GM21390 (cell line): ENCODE measurements around the gene OR2A42.
"Not testable (repeated sequence)": the region's sequence is repeated elsewhere in the genome, so short reads cannot be mapped to it uniquely, and the experiment has no call there.

Experiments
- ATAC-seq: cut with Tn5 transposase; IDR thresholded peaks from one replicate; pipeline ENCODE4 v1.9.1; 2021; ENCODE audit not compliant: unreplicated experiment

Gene OR2A42

GRCh38 chr7:144239365-144239764, at the start of gene OR2A42:
Gene OR2A42, minus strand, starts transcription at chr7:144239605. Its CDS starts 6,762 bp downstream, at chr7:144232843.
- not testable (repeated sequence) for ATAC-seq

GRCh38 chr7:144287171-144287784, 47.9 kb upstream of the OR2A42 start:
- not testable (repeated sequence) for ATAC-seq

- not testable (repeated sequence) for ATAC-seq
These were observed 44.3 kb upstream of the OR2A42 start for GRCh38 chr7:144283716-144284115.

GRCh38 chr7:144282490-144282889, 43.1 kb upstream of the OR2A42 start:
- not testable (repeated sequence) for ATAC-seq

- ATAC-seq, result not testable (repeated sequence)
These were observed 42.6 kb upstream of the OR2A42 start for GRCh38 chr7:144281981-144282380.

GRCh38 chr7:144280010-144280409, 40.6 kb upstream of the OR2A42 start:
- not testable (repeated sequence) for ATAC-seq

GRCh38 chr7:144275281-144275680, 35.9 kb upstream of the OR2A42 start:
- not testable (repeated sequence) for ATAC-seq

GRCh38 chr7:144269188-144269587, 29.8 kb upstream of the OR2A42 start, which contains the start of gene CTAGE8:
Gene CTAGE8, minus strand, starts transcription at chr7:144269288. Its CDS starts 38 bp downstream, at chr7:144269250.
- not testable (repeated sequence) for ATAC-seq

- ATAC-seq, result not testable (repeated sequence)
These were observed 25.3 kb upstream of the OR2A42 start, which contains the start of gene OR2A7 for GRCh38 chr7:144264692-144265091. Gene OR2A7, minus strand, starts transcription at chr7:144264792. Its CDS starts 5,164 bp downstream, at chr7:144259628.

- not testable (repeated sequence) for ATAC-seq
These were observed 22.7 kb upstream of the OR2A42 start for GRCh38 chr7:144262128-144262527.

- not testable (repeated sequence) for ATAC-seq
These were observed 19.7 kb upstream of the OR2A42 start for GRCh38 chr7:144259067-144259466.

GRCh38 chr7:144256112-144256511, 16.7 kb upstream of the OR2A42 start:
- ATAC-seq, result no peak

GRCh38 chr7:144255471-144255897, 16.1 kb upstream of the OR2A42 start:
- no peak for ATAC-seq

- ATAC-seq, result not testable (repeated sequence)
These were observed 12.9 kb upstream of the OR2A42 start for GRCh38 chr7:144252307-144252706.

- not testable (repeated sequence) for ATAC-seq
These were observed 8.4 kb upstream of the OR2A42 start for GRCh38 chr7:144247674-144248330.

GRCh38 chr7:144246967-144247366, 7.6 kb upstream of the OR2A42 start:
- ATAC-seq, result not testable (repeated sequence)

GRCh38 chr7:144245372-144245771, 6.0 kb upstream of the OR2A42 start:
- ATAC-seq, result not testable (repeated sequence)

- ATAC-seq, result not testable (repeated sequence)
These were observed 799 bp downstream of the OR2A42 start for GRCh38 chr7:144238530-144239082.

GRCh38 chr7:144233039-144233438, 6.4 kb downstream of the OR2A42 start:
- not testable (repeated sequence) for ATAC-seq

- ATAC-seq, result not testable (repeated sequence)
These were observed 8.4 kb downstream of the OR2A42 start for GRCh38 chr7:144231027-144231426.

GRCh38 chr7:144228810-144229209, 10.6 kb downstream of the OR2A42 start:
- not testable (repeated sequence) for ATAC-seq

- not testable (repeated sequence) for ATAC-seq
These were observed 12.5 kb downstream of the OR2A42 start for GRCh38 chr7:144226866-144227265.
